AG09309 (cell line): ENCODE measurements around the gene PRKG1.

ENCODE experiments used
- DNase-seq: peaks from one replicate; pipeline ENCODE4 v3.0.0-alpha.2; 2010; ENCODE audit warnings: low read depth
- H3K4me3 ChIP-seq: 2 replicates; pipeline ENCODE4 v1.5.1; 2011; ENCODE audit warnings: mild to moderate bottlenecking, low read depth, low read length, moderate library complexity; ENCODE audit not compliant: control insufficient read depth
- TF ChIP-seq, protein P1 (sequence below): IDR thresholded peaks from 2 replicates; pipeline ENCODE4 v1.5.1; 2011; ENCODE audit warnings: mild to moderate bottlenecking, low read depth, low read length, inconsistent platforms; ENCODE audit not compliant: insufficient read depth, control insufficient read depth; ENCODE audit errors: missing control alignments

Gene PRKG1

GRCh38 chr10:51468424-51468823 is 394.1 kb downstream of the PRKG1 start:
- TF ChIP-seq, protein P1, sequence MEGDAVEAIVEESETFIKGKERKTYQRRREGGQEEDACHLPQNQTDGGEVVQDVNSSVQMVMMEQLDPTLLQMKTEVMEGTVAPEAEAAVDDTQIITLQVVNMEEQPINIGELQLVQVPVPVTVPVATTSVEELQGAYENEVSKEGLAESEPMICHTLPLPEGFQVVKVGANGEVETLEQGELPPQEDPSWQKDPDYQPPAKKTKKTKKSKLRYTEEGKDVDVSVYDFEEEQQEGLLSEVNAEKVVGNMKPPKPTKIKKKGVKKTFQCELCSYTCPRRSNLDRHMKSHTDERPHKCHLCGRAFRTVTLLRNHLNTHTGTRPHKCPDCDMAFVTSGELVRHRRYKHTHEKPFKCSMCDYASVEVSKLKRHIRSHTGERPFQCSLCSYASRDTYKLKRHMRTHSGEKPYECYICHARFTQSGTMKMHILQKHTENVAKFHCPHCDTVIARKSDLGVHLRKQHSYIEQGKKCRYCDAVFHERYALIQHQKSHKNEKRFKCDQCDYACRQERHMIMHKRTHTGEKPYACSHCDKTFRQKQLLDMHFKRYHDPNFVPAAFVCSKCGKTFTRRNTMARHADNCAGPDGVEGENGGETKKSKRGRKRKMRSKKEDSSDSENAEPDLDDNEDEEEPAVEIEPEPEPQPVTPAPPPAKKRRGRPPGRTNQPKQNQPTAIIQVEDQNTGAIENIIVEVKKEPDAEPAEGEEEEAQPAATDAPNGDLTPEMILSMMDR = no peak
- DNase-seq = no peak
- H3K4me3 ChIP-seq = no peak overlapping the region

GRCh38 chr10:51469686-51470085 is 395.4 kb downstream of the PRKG1 start:
- DNase-seq = no peak
- TF ChIP-seq, protein P1 = no peak
- no peak overlapping the region for H3K4me3 ChIP-seq

- TF ChIP-seq, protein P1 = no peak
- no peak overlapping the region for H3K4me3 ChIP-seq
- no peak for DNase-seq
Observed at GRCh38 chr10:51471271-51471670, 397.0 kb downstream of the PRKG1 start.

DNA sequence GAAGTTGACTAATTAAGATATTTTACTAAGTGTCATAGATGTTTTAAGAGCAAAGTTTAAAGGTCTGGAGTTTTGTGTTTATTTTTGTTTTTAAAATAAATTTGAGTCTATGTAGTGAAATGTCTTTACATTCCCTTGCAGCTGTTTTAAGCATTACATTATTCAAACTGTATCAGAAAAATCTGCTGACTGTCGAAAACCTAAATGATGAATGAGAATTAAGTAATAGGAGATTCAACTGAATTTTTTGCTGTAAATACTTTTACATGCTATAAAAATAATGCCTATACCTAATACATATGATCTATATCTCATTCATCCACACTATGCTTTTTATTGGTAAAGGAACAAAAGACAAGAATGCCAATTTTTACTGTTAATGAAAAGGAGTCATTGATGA is 397.9 kb downstream of the PRKG1 start:
- DNase-seq = no peak
- H3K4me3 ChIP-seq = no peak overlapping the region
- TF ChIP-seq, protein P1 = no peak

- no peak overlapping the region for H3K4me3 ChIP-seq
- TF ChIP-seq, protein P1 = no peak
- no peak for DNase-seq
Observed at GRCh38 chr10:51479711-51480110, 405.4 kb downstream of the PRKG1 start.

DNA sequence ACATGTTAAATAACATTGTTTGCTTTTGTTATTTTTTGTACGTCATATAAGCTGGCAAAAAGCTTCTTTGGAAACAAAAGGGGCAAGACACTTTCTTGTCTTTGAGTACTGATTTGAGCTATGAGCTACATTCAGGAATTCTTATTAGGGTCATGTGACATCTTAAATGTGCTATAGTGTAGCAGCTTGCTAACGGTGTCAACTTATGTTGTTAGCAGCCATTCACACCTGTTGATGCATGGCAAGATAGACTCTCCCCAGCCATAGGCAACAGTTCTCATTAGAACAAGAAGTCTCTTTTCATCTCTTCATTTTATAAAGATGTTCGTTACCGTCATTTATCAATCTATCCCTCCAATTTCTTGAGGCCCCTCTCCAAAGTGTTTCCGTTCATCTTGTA is 411.4 kb downstream of the PRKG1 start:
- H3K4me3 ChIP-seq = no peak overlapping the region
- TF ChIP-seq, protein P1 = no peak
- no peak for DNase-seq

GRCh38 chr10:51487576-51487975 is 413.3 kb downstream of the PRKG1 start:
- H3K4me3 ChIP-seq = no peak overlapping the region
- TF ChIP-seq, protein P1 = no peak
- DNase-seq = no peak
